ENCODE data around the gene TBX19. TPM values are rescaled to one million over a fixed set of nuclear protein-coding genes. Genes with fewer than 3 reads are reported as not detected.

The TBX19 gene
- total RNA-seq, 1 experiment from 2014 or later = 2.8 TPM

DNA sequence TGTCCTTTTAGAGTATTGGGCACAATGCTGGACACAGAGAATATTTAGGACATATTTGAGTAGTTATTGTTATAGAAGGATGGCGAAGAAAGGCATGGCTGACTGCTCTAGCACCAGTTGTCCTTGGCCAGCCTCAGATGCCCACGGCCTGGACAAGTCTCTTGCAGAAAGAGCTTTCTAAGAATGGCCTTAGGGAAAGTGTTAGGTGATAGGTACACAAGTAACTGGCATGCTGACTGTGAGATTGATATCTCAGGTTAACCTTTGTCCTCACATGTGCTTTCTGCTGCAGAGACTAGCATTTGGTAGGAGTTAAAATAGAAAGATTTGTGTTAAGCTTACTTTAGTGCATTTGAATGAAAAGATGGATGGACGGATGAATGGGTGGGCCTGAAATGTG is 44.7 kb upstream of the TBX19 start:
- TF ChIP-seq CTCF (IDR thresholded peaks at IDR 0.05; ENCODE audit: insufficient read depth in 1 of 2, low read depth in 1 of 2, low read length in 1 of 2, severe bottlenecking in 1 of 2, unreplicated experiment in 1 of 2) = no peak
- peak in 1 of 2 experiments; percentile 13 for DNase-seq
- no TSS peak for BruUV-seq (replicated peaks)
- no peaks in the 10 kb centered on the region for H3K9me3 Mint-ChIP-seq (ENCODE audit: unreplicated experiment)
- ChIA-PET POLR2A (interaction anchor here (0.6 to 1.8 kb wide), 3 partner anchors 10 to 303 kb away, joined by 3 to 7 read pairs (median 5); partner anchors contain the start of gene SFT2D2), CTCF (interaction anchor here (0.6 to 2.7 kb wide), 14 partner anchors 10 to 367 kb away, joined by 3 to 48 read pairs (median 4); partner anchors contain the start of gene SFT2D2)
- H3K36me3 Mint-ChIP-seq (ENCODE audit: insufficient read depth, unreplicated experiment) = peaks cover 68% of the 10 kb centered on the region
- H3K4me3 Mint-ChIP-seq (ENCODE audit: unreplicated experiment) = no peak overlapping the region
- H3K4me1 Mint-ChIP-seq (ENCODE audit: low read depth, unreplicated experiment) = peaks cover 38% of the 10 kb centered on the region
- no peaks in the 10 kb centered on the region for H3K27me3 Mint-ChIP-seq (ENCODE audit: insufficient read depth, unreplicated experiment)
- H3K4me3 ChIP-seq (ENCODE audit: low read depth, low read length) = no peak overlapping the region
- H3K27me3 ChIP-seq (replicated peaks; ENCODE audit: control insufficient read depth, insufficient read depth, low read length) = no peaks in the 10 kb centered on the region
- H3K27ac Mint-ChIP-seq (ENCODE audit: unreplicated experiment) = peak overlapping the region; percentile 44
- H3K36me3 ChIP-seq (ENCODE audit: control insufficient read depth, insufficient read depth, low read length) = peaks cover 3% of the 10 kb centered on the region; the same call in 1 of the 2 replicates
- H3K4me1 ChIP-seq = peaks cover 27% of the 10 kb centered on the region
- intact Hi-C loops (cut with micrococcal nuclease; ENCODE audit: unreplicated experiment) = loop anchor here (1.0 to 2.0 kb wide), 4 partner anchors 19 to 86 kb away; partner anchors contain the start of gene TIPRL
- no peaks in the 10 kb centered on the region for H3K9me3 ChIP-seq

DNA sequence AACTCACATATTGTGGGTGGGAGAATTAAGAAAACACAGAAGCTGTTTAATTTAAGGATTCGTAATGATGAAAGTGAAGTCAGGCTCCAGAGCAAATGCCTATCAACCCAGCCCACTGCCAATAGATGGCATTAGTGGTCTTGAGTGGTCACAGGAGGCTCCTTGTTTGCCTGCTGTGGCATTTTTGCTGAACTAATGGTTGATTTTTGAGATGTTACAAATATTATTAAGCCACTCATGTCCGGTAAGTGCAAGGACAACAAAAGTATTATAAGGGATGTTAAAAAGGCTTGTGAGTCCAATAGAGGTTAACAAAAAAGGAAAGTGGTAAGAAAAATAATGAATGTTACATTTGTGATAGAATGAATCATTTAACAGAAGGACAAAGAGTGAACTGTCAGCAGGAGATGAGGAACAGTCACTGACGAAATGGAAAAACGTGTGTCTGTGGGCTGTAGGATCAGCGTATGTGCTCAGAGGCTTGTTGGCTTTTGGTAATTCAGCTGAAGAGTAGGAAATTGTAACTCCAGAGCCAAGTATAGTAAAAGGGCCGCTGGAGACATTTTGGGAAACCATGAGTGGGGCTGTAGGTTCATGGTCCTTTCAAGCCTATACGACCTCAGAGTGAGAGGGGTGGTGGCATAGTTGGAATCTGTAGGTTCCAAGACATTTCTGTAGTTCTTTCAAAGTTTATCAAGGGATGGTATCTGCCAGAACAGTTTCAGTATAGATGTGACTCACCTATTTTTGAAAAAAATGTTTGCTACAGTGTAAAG is 43.7 kb upstream of the TBX19 start:
- Mint-ChIP-seq H3K9me3 (ENCODE audit: unreplicated experiment) (no peaks in the 10 kb centered on the region), H3K4me3 (ENCODE audit: unreplicated experiment) (no peak overlapping the region), H3K36me3 (ENCODE audit: insufficient read depth, unreplicated experiment) (peaks cover 74% of the 10 kb centered on the region), H3K27me3 (ENCODE audit: insufficient read depth, unreplicated experiment) (no peaks in the 10 kb centered on the region), H3K27ac (ENCODE audit: unreplicated experiment) (peak overlapping the region; percentile 9), H3K4me1 (ENCODE audit: low read depth, unreplicated experiment) (peaks cover 38% of the 10 kb centered on the region)
- Histone ChIP-seq H3K36me3 (ENCODE audit: control insufficient read depth, insufficient read depth, low read length) (peaks cover 3% of the 10 kb centered on the region), H3K4me1 (peaks cover 27% of the 10 kb centered on the region), H3K9me3 (no peaks in the 10 kb centered on the region), H3K27me3 (replicated peaks; ENCODE audit: control insufficient read depth, insufficient read depth, low read length) (no peaks in the 10 kb centered on the region), H3K4me3 (ENCODE audit: low read depth, low read length) (no peak overlapping the region)
- no TSS peak for BruUV-seq (replicated peaks)
- DNase-seq = no peak
- ChIA-PET POLR2A (no interaction called here), CTCF (interaction anchor here (2.7 kb wide), 1 partner anchor 84 kb away, joined by 48 read pairs; no protein-coding TSS in a partner anchor)
- TF ChIP-seq CTCF (IDR thresholded peaks at IDR 0.05; ENCODE audit: insufficient read depth in 1 of 2, low read depth in 1 of 2, low read length in 1 of 2, severe bottlenecking in 1 of 2, unreplicated experiment in 1 of 2) = no peak
- intact Hi-C loops (cut with micrococcal nuclease; ENCODE audit: unreplicated experiment) = no loop called here

DNA sequence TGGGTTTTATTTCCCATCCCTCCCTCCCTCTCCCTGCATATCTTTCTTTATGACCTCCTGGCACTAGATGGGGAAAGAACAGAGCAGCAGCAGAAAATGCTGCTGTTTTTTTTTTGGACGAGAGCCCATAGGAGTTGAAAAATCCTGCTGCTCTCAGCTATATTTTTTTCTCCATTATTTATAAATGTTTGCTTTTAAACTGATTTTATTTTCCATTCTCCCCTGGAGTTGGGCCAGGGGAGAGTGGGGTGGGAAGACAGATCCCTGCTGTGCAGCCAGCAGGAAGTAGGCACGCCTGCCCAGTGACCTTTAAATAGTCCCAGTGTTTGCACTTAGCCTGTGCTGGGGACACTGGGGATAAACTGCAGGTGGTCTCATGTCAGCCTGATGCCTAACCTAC is 37.5 kb upstream of the TBX19 start:
- CTCF ChIA-PET = no interaction called here
- H3K4me1 Mint-ChIP-seq (ENCODE audit: low read depth, unreplicated experiment) = no peaks in the 10 kb centered on the region
- POLR2A ChIA-PET = no interaction called here
- DNase-seq = no peak
- intact Hi-C loops (cut with micrococcal nuclease; ENCODE audit: unreplicated experiment) = no loop called here
- no TSS peak for BruUV-seq (replicated peaks)
- H3K27me3 Mint-ChIP-seq (ENCODE audit: insufficient read depth, unreplicated experiment) = no peaks in the 10 kb centered on the region
- H3K27ac Mint-ChIP-seq (ENCODE audit: unreplicated experiment) = peak overlapping the region; percentile 40
- no peaks in the 10 kb centered on the region for H3K9me3 ChIP-seq
- no peak overlapping the region for H3K4me3 ChIP-seq (ENCODE audit: low read depth, low read length)
- H3K27me3 ChIP-seq (replicated peaks; ENCODE audit: control insufficient read depth, insufficient read depth, low read length) = no peaks in the 10 kb centered on the region
- H3K36me3 ChIP-seq (ENCODE audit: control insufficient read depth, insufficient read depth, low read length) = peaks cover 3% of the 10 kb centered on the region
- H3K9me3 Mint-ChIP-seq (ENCODE audit: unreplicated experiment) = no peaks in the 10 kb centered on the region
- H3K4me1 ChIP-seq = 0 out of 2 replicates have a peak, but pooled peaks cover 6% of the 10 kb centered on the region
- H3K4me3 Mint-ChIP-seq (ENCODE audit: unreplicated experiment) = no peak overlapping the region
- peaks cover 88% of the 10 kb centered on the region for H3K36me3 Mint-ChIP-seq (ENCODE audit: insufficient read depth, unreplicated experiment)
- TF ChIP-seq CTCF (IDR thresholded peaks at IDR 0.05; ENCODE audit: insufficient read depth in 1 of 2, low read depth in 1 of 2, low read length in 1 of 2, severe bottlenecking in 1 of 2, unreplicated experiment in 1 of 2) = no peak
